PC-3 (cell line): ENCODE data around the gene SNX27. TPM values are rescaled to one million over a fixed set of nuclear protein-coding genes. Genes with fewer than 3 reads are reported as not detected.
"Not testable (repeated sequence)": the region's sequence is repeated elsewhere in the genome, so short reads cannot be mapped to it uniquely, and the experiment has no call there.

Source experiments
- ATAC-seq: fragments of 200-7000 bp; cut with Tn5 transposase; 2 replicates; pipeline ENCODE4 v1.9.1; 2020; ENCODE audit warnings: mild to moderate bottlenecking, moderate library complexity
- BruUV-seq: library from RNA; stranded (reverse); fragments of 400-500 nt; replicated peaks from 2 replicates; lab custom pipeline; 2021; lab: Mats Ljungman, UMichigan
- CTCF ChIA-PET: fragments of 300-600 bp; sonication (Branson Sonifier 250); formaldehyde crosslinking; loops from one replicate; lab custom pipeline; 2022; ENCODE audit warnings: antibody characterized with exemption; lab: Charles Lee
- POLR2A ChIA-PET: fragments of 300-600 bp; sonication (Branson Sonifier 250); formaldehyde crosslinking; loops from one replicate; lab custom pipeline; 2022; ENCODE audit warnings: antibody characterized with exemption; ENCODE audit not compliant: unreplicated experiment; lab: Charles Lee
- DNase-seq: peaks from one replicate; pipeline ENCODE4 v3.0.0-alpha.2; 2015
- H2AFZ ChIP-seq: fragments of 300-600 bp; sonication (generic); 2 replicates; pipeline ENCODE4 v1.6.0; 2016; ENCODE audit warnings: antibody characterized with exemption, low read length
- H3F3A ChIP-seq: fragments of 300-600 bp; sonication (generic); one replicate; pipeline ENCODE4 v1.6.0; 2017; ENCODE audit warnings: antibody characterized with exemption, low read length, control low read depth, mild to moderate bottlenecking; ENCODE audit not compliant: unreplicated experiment
- H3K27ac ChIP-seq: fragments of 300-600 bp; sonication (generic); 2 replicates; pipeline ENCODE4 v1.5.1; 2016; ENCODE audit warnings: mild to moderate bottlenecking, low read length
- H3K27me3 ChIP-seq: fragments of 300-600 bp; sonication (generic); 2 replicates; pipeline ENCODE4 v1.6.1; 2016; ENCODE audit warnings: low read length, mixed read lengths
- H3K36me3 ChIP-seq: fragments of 300-600 bp; sonication (generic); 2 replicates; pipeline ENCODE4 v1.6.1; 2016; ENCODE audit warnings: low read depth, mixed run types, low read length, mixed read lengths
- H3K4me1 ChIP-seq: fragments of 300-600 bp; sonication (generic); 2 replicates; pipeline ENCODE4 v1.5.1; 2016; ENCODE audit warnings: low read length; ENCODE audit not compliant: insufficient read depth
- H3K4me2 ChIP-seq: fragments of 300-600 bp; sonication (generic); 2 replicates; pipeline ENCODE4 v1.6.0; 2016; ENCODE audit warnings: low read length
- H3K4me3 ChIP-seq: fragments of 300-600 bp; sonication (generic); 2 replicates; pipeline ENCODE4 v1.5.1; 2016; ENCODE audit warnings: mild to moderate bottlenecking, low read length, mixed read lengths
- H3K79me2 ChIP-seq: fragments of 300-600 bp; sonication (generic); 2 replicates; pipeline ENCODE4 v1.6.1; 2017; ENCODE audit warnings: low read length, mixed read lengths
- H3K9ac ChIP-seq: fragments of 300-600 bp; sonication (generic); 2 replicates; pipeline ENCODE4 v1.6.0; 2016; ENCODE audit warnings: mild to moderate bottlenecking, low read length
- H3K9me2 ChIP-seq: fragments of 300-600 bp; sonication (generic); replicated peaks from 2 replicates; pipeline ENCODE4 v1.6.1; 2016; ENCODE audit warnings: mixed run types, low read length, mixed read lengths
- H3K9me3 ChIP-seq: fragments of 300-600 bp; sonication (generic); 2 replicates; pipeline ENCODE4 v1.6.1; 2016; ENCODE audit warnings: low read length, mixed read lengths
- H4K20me1 ChIP-seq: fragments of 300-600 bp; sonication (generic); 2 replicates; pipeline ENCODE4 v1.6.1; 2016; ENCODE audit warnings: low read length, mixed read lengths
- EZH2 ChIP-seq: fragments of 300-600 bp; sonication (generic); IDR thresholded peaks from one replicate; pipeline ENCODE4 v1.6.1; 2017; ENCODE audit warnings: antibody characterized with exemption, mild to moderate bottlenecking, low read length; ENCODE audit not compliant: unreplicated experiment
- EZH2phosphoT487 ChIP-seq: fragments of 300-600 bp; sonication (generic); IDR thresholded peaks from 2 replicates; pipeline ENCODE4 v1.6.1; 2018; ENCODE audit warnings: mild to moderate bottlenecking, antibody characterized with exemption, low read length, borderline replicate concordance
- intact Hi-C: fragments of 100-400 bp; cut with micrococcal nuclease; formaldehyde crosslinking; loops from 2 replicates; pipeline ENCODE4 v1.9.0; 2023
- total RNA-seq: library from RNA; depleted of rRNA; stranded (reverse); fragments of >200 nt; gene quantifications from 2 replicates; pipeline ENCODE4 v1.2.3, GENCODE V29; 2014
- TF ChIP-seq, protein P1 (sequence below): fragments of 300-600 bp; sonication (generic); conservative IDR thresholded peaks from 2 replicates; pipeline ENCODE4 v1.5.1; 2017; ENCODE audit warnings: antibody characterized with exemption, low read depth, mild to moderate bottlenecking, low read length

Gene SNX27
- total RNA-seq, 1 experiment from 2014 or later, result 25.1 TPM

GRCh38 chr1:151594143-151594625 lies 17.7 kb upstream of the SNX27 start:
- intact Hi-C loops, result loop anchor here (1.0 to 5.0 kb wide), 4 partner anchors 19 to 150 kb away; partner anchors contain the start of gene SNX27
- TF ChIP-seq EZH2phosphoT487, result no peak
- TF ChIP-seq, protein P1, sequence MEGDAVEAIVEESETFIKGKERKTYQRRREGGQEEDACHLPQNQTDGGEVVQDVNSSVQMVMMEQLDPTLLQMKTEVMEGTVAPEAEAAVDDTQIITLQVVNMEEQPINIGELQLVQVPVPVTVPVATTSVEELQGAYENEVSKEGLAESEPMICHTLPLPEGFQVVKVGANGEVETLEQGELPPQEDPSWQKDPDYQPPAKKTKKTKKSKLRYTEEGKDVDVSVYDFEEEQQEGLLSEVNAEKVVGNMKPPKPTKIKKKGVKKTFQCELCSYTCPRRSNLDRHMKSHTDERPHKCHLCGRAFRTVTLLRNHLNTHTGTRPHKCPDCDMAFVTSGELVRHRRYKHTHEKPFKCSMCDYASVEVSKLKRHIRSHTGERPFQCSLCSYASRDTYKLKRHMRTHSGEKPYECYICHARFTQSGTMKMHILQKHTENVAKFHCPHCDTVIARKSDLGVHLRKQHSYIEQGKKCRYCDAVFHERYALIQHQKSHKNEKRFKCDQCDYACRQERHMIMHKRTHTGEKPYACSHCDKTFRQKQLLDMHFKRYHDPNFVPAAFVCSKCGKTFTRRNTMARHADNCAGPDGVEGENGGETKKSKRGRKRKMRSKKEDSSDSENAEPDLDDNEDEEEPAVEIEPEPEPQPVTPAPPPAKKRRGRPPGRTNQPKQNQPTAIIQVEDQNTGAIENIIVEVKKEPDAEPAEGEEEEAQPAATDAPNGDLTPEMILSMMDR, result peak; percentile 99
- no peak for TF ChIP-seq EZH2
- Histone ChIP-seq H3K79me2 (no peaks in the 10 kb centered on the region), H3K9ac (no peak overlapping the region), H3K27me3 (no peaks in the 10 kb centered on the region), H3K9me3 (no peaks in the 10 kb centered on the region), H4K20me1 (no peaks in the 10 kb centered on the region), H3K27ac (no peak overlapping the region), H3K9me2 (no peaks in the 10 kb centered on the region), H3K4me1 (peaks cover 26% of the 10 kb centered on the region), H3K36me3 (no peaks in the 10 kb centered on the region), H3K4me2 (peak overlapping the region; percentile 70), H2AFZ (peak overlapping the region; percentile 84), H3F3A (no peaks in the 10 kb centered on the region), H3K4me3 (peak overlapping the region; percentile 27; the same call in 1 of the 2 replicates)
- POLR2A ChIA-PET, result no interaction called here
- DNase-seq, result peak; percentile 89
- CTCF ChIA-PET, result interaction anchor here (0.5 to 1.9 kb wide), 4 partner anchors 15 to 141 kb away, joined by 3 to 5 read pairs (median 4); no protein-coding TSS in a partner anchor
- no TSS peak for BruUV-seq
- ATAC-seq, result peak; percentile 89

DNA sequence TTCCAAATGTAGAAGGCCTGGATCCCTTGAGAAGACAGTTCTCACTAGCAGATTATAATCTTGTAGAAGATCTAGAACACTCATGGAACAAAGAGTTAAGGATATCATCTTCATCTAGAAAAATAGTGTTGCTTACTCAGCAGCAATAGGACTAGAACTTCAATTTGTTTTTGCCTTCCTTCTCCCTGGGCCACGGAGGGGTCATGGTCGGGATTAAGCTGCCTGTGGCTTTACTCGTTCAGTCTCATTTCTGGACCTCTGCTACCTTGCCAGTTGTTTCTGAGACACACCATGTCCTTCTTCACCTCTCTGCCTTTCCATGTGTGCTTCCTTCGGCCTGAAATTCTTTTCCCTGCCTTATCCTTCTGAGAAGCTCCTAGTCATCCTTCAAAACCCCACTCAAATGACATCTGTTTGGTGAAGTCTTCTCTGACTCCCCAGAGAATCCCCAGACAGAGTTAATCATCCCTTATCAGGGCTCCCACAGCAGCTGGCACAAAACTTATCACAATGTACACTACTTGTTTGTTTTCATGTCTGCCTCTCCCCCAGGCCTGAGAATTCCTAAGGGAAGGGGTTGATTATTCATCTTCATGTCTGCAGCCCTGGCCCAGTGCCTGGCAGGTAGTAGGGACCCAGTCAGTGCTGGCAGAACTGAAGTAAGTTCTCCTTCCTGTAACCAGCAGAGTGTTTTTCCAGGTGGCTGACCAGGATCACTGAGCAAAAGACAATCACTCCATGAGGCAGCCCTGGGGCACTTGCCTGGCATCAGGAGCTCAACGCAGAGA lies 15.5 kb upstream of the SNX27 start:
- intact Hi-C loops, result no loop called here
- ATAC-seq, result peak; percentile 73
- no peak overlapping the region for H3K9ac ChIP-seq

DNA sequence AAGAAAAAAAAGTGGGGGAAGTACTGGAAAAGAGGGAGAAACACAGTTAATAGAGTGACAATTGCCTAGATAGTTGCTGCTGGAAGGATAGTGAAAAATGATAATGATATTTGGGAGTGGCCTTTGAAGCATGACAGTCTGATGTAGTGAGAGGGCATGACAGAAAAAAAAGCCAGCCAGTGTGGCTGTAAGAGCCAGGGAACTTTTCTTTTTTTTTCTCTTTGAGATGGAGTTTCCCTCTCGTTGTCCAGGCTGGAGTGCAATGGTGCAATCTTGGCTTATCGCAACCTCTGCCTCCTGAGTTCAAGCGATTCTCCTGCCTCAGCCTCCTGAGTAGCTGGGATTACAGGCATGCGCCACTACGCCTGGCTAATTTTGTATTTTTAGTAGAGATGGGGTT lies 9.3 kb upstream of the SNX27 start:
- POLR2A ChIA-PET, result interaction anchor here (0.7 kb wide), 1 partner anchor 36 kb away, joined by 15 read pairs; no protein-coding TSS in a partner anchor
- CTCF ChIA-PET, result not testable (repeated sequence)

More for the DNA sequence above, 15.5 kb upstream of the SNX27 start:
- peak; percentile 92 for DNase-seq
- Histone ChIP-seq H3K27ac (no peak overlapping the region), H3K9me2 (no peaks in the 10 kb centered on the region), H3K79me2 (no peaks in the 10 kb centered on the region), H3K4me1 (peaks cover 26% of the 10 kb centered on the region), H3F3A (no peaks in the 10 kb centered on the region), H3K36me3 (no peaks in the 10 kb centered on the region), H2AFZ (no peak overlapping the region), H3K9me3 (no peaks in the 10 kb centered on the region), H3K27me3 (no peaks in the 10 kb centered on the region), H3K4me3 (no peak overlapping the region), H4K20me1 (no peaks in the 10 kb centered on the region), H3K4me2 (no peak overlapping the region)
- TF ChIP-seq EZH2, result no peak
- TF ChIP-seq, protein P1, result no peak
- TF ChIP-seq EZH2phosphoT487, result no peak
- BruUV-seq, result no TSS peak
- CTCF ChIA-PET, result interaction anchor here (1.4 kb wide), 1 partner anchor 97 kb away, joined by 3 read pairs; no protein-coding TSS in a partner anchor
- POLR2A ChIA-PET, result interaction anchor here (0.6 kb wide), 1 partner anchor 83 kb away, joined by 6 read pairs; no protein-coding TSS in a partner anchor

More for the DNA sequence above, 9.3 kb upstream of the SNX27 start:
- ATAC-seq, H3K4me2 ChIP-seq, H3K27ac ChIP-seq, H3K4me3 ChIP-seq, H3K9ac ChIP-seq, H2AFZ ChIP-seq, H3K9me2 ChIP-seq, H3K27me3 ChIP-seq, BruUV-seq, H3K36me3 ChIP-seq, H3F3A ChIP-seq, intact Hi-C loops, H3K79me2 ChIP-seq, H4K20me1 ChIP-seq, DNase-seq, H3K9me3 ChIP-seq: not testable (repeated sequence)
- H3K4me1 ChIP-seq, result peaks cover 18% of the 10 kb centered on the region
